HepG2 (cell line): Measurements from ENCODE around the gene ZDHHC8. TPM values are rescaled to one million over a fixed set of nuclear protein-coding genes. Genes with fewer than 3 reads are reported as not detected.

ENCODE experiments used
- ATAC-seq: fragments of 200-7000 bp; cut with Tn5 transposase; 3 replicates; pipeline ENCODE4 v1.9.1; 2020; ENCODE audit warnings: mild to moderate bottlenecking, moderate library complexity
- BruUV-seq: library from RNA; stranded (reverse); fragments of 400-500 nt; replicated peaks from 2 replicates; lab custom pipeline; 2021; lab: Mats Ljungman, UMichigan
- CTCF ChIA-PET: fragments of 300-600 bp; formaldehyde crosslinking; extraction: SDS; loops from one replicate; lab custom pipeline; 2021; ENCODE audit warnings: low total read pairs, inconsistent platforms, low intra/inter-chr PET ratio; lab: Yijun Ruan, JAX
- POLR2A ChIA-PET: fragments of 350-600 bp; sonication (Branson Sonifier 250); formaldehyde crosslinking; loops from one replicate; lab custom pipeline; 2020; ENCODE audit warnings: antibody characterized with exemption, inconsistent platforms; lab: Yijun Ruan, JAX
- DNase-seq: peaks from one replicate; pipeline ENCODE4 v3.0.0-alpha.2; 2015; ENCODE audit warnings: low spot score
- FAIRE-seq: peaks from 3 replicates; lab custom pipeline; 2011; peaks lifted over from hg19 to GRCh38; lab: Jason Lieb, UNC
- H2AFZ ChIP-seq: one replicate; pipeline ENCODE4 v1.6.1; 2011; ENCODE audit warnings: low read length, inconsistent platforms
- H3K27ac ChIP-seq: fragments of 300-600 bp; 3 replicates; pipeline ENCODE4 v1.8.0; 2011; ENCODE audit warnings: mixed run types, mild to moderate bottlenecking, mixed read lengths, low read length, inconsistent platforms; ENCODE audit not compliant: insufficient read depth; ENCODE audit errors: extremely low read length
- H3K27me3 ChIP-seq, 2 experiments: fragments of 200-600 bp in 1 of 2; 2 replicates in 1 of 2; 3 replicates in 1 of 2; pipeline versions ENCODE4 v1.6.0 to v1.8.0; 2011; ENCODE audit warnings: low read length in 2 of 2, mild to moderate bottlenecking in 2 of 2, moderate library complexity in 2 of 2, inconsistent platforms in 1 of 2; ENCODE audit not compliant: insufficient read depth in 2 of 2, control insufficient read depth in 1 of 2
- H3K36me3 ChIP-seq, 2 experiments: fragments of 200-600 bp in 1 of 2; replicated peaks in 1 of 2; 2 replicates in 1 of 2; 3 replicates in 1 of 2; pipeline versions ENCODE4 v1.5.1 to v1.8.0; 2011; ENCODE audit warnings: low read length in 2 of 2, inconsistent platforms in 1 of 2; ENCODE audit not compliant: insufficient read depth in 2 of 2, control insufficient read depth in 1 of 2
- H3K4me1 ChIP-seq: 2 replicates; pipeline ENCODE4 v1.5.1; 2012; ENCODE audit warnings: low read length, inconsistent platforms; ENCODE audit not compliant: insufficient read depth
- H3K4me2 ChIP-seq: 2 replicates; pipeline ENCODE4 v1.6.0; 2011; ENCODE audit warnings: low read depth, low read length, inconsistent platforms
- H3K4me3 ChIP-seq, 3 experiments: fragments of 200-600 bp in 1 of 3; sonication (generic), shearing (Covaris generic) in 1 of 3; replicated peaks in 1 of 3; 2 replicates each; pipeline ENCODE4 v1.5.1; 2011 to 2016; ENCODE audit warnings: low read length in 3 of 3, inconsistent platforms in 2 of 3, low read depth in 2 of 3, mild to moderate bottlenecking in 2 of 3, control low read depth in 1 of 3, mixed read lengths in 1 of 3; ENCODE audit not compliant: insufficient read depth in 1 of 3
- H3K79me2 ChIP-seq: one replicate; pipeline ENCODE4 v1.6.1; 2011; ENCODE audit warnings: low read length, inconsistent platforms; ENCODE audit not compliant: insufficient read depth
- H3K9ac ChIP-seq: 2 replicates; pipeline ENCODE4 v1.6.0; 2011; ENCODE audit warnings: mild to moderate bottlenecking, low read depth, low read length, inconsistent platforms; ENCODE audit not compliant: insufficient read depth
- H3K9me3 ChIP-seq: 2 replicates; pipeline ENCODE4 v1.5.1; 2012; ENCODE audit warnings: mild to moderate bottlenecking, low read length
- H4K20me1 ChIP-seq: 2 replicates; pipeline ENCODE4 v1.6.0; 2011; ENCODE audit warnings: inconsistent platforms, mild to moderate bottlenecking, low read length, moderate library complexity; ENCODE audit not compliant: insufficient read depth
- HNRNPH1 ChIP-seq: fragments of 200-400 bp; formaldehyde crosslinking; optimal IDR thresholded peaks from 2 replicates; pipeline ENCODE3; 2017; ENCODE audit warnings: mild to moderate bottlenecking, low read depth, low read length
- HOXA7 ChIP-seq: sonication (generic); formaldehyde crosslinking; IDR thresholded peaks from 2 replicates; pipeline ENCODE4 v1.8.1; 2022; ENCODE audit warnings: mild to moderate bottlenecking, missing genetic modification reagents, moderate library complexity
- MTF2 ChIP-seq: sonication (generic); formaldehyde crosslinking; IDR thresholded peaks from 2 replicates; pipeline ENCODE4 v1.5.0; 2020; ENCODE audit warnings: missing genetic modification reagents, borderline replicate concordance
- RFX5 ChIP-seq: IDR thresholded peaks from 2 replicates; pipeline ENCODE4 v1.6.1; 2011; ENCODE audit warnings: low read depth, low read length, improper control_type of control experiment
- THAP11 ChIP-seq: IDR thresholded peaks from 2 replicates; pipeline ENCODE4 v1.6.1; 2016; ENCODE audit warnings: missing biosample characterization, missing genetic modification reagents
- ZBTB8A ChIP-seq: sonication (generic); formaldehyde crosslinking; IDR thresholded peaks from 2 replicates; pipeline ENCODE4 v1.4.0; 2020; ENCODE audit warnings: mild to moderate bottlenecking, low read depth, missing genetic modification reagents, borderline replicate concordance
- ZNF34 ChIP-seq: sonication (generic); formaldehyde crosslinking; IDR thresholded peaks from 2 replicates; pipeline ENCODE4 v1.4.0; 2020; ENCODE audit warnings: mild to moderate bottlenecking, missing genetic modification reagents, borderline replicate concordance
- ZSCAN12 ChIP-seq: sonication (generic); formaldehyde crosslinking; IDR thresholded peaks from 2 replicates; pipeline ENCODE4 v1.9.0; 2021; ENCODE audit warnings: mild to moderate bottlenecking, missing genetic modification reagents
- WGBS: methylation state at CpG from one replicate; pipeline ENCODE4 v1.1.6; 2017; ENCODE audit warnings: low lambda C conversion rate; 5-methylcytosine and 5-hydroxymethylcytosine counted together
- in situ Hi-C: cut with HindIII; loops from 2 replicates; pipeline ENCODE4 v1.10.0; 2017; ENCODE audit warnings: low pct_unique_long_range_greater_than_20kb; ENCODE audit not compliant: extremely low pct_ligation_motif_present
- intact Hi-C: fragments of 100-400 bp; cut with micrococcal nuclease; formaldehyde crosslinking; loops from one replicate; pipeline ENCODE4 v1.10.0; 2022; ENCODE audit not compliant: unreplicated experiment
- polyA plus RNA-seq, 8 experiments: library from polyadenylated mRNA; depleted of rRNA in 3 of 8; stranded (reverse) in 7 of 8; unstranded in 1 of 8; fragments of >200 nt; fragmentation: Illumina TruSeq in 4 of 8; extraction: Trizol in 4 of 8; gene quantifications; 2 replicates each; pipeline versions ENCODE4 v1.2.1 to v1.2.3, GENCODE V29; 2011 to 2016; ENCODE audit warnings: low read depth in 4 of 8, missing spikeins in 1 of 8, mixed read lengths in 1 of 8; ENCODE audit not compliant: insufficient read depth in 1 of 8
- total RNA-seq, 5 experiments: library from RNA; depleted of rRNA; stranded (reverse); fragments of >200 nt; fragmentation: Illumina TruSeq; extraction: Trizol; gene quantifications; 2 replicates each; pipeline ENCODE4 v1.2.3, GENCODE V29; 2016; ENCODE audit warnings: low read depth in 1 of 5
- TF ChIP-seq, protein P1 (sequence below): sonication (generic); formaldehyde crosslinking; IDR thresholded peaks from 2 replicates; pipeline ENCODE4 v1.8.1; 2023; ENCODE audit warnings: mild to moderate bottlenecking, inconsistent platforms, moderate library complexity, missing genetic modification reagents, borderline replicate concordance
- TF ChIP-seq, protein P2 (sequence below): sonication (generic); formaldehyde crosslinking; IDR thresholded peaks from 2 replicates; pipeline ENCODE4 v1.4.0; 2020; ENCODE audit warnings: missing genetic modification reagents, mild to moderate bottlenecking, borderline replicate concordance
- TF ChIP-seq, protein P3 (sequence below): sonication (generic); formaldehyde crosslinking; IDR thresholded peaks from 2 replicates; pipeline ENCODE4 v1.5.1; 2020; ENCODE audit warnings: mild to moderate bottlenecking, missing genetic modification reagents, borderline replicate concordance
- TF ChIP-seq, protein P4 (sequence below): sonication (generic); formaldehyde crosslinking; IDR thresholded peaks from 2 replicates; pipeline ENCODE4 v1.4.0; 2020; ENCODE audit warnings: missing genetic modification reagents
- TF ChIP-seq, protein P5 (sequence below): sonication (generic); formaldehyde crosslinking; IDR thresholded peaks from 2 replicates; pipeline ENCODE4 v1.4.0; 2020; ENCODE audit warnings: missing genetic modification reagents; ENCODE audit errors: not compliant biosample characterization
- TF ChIP-seq, protein P6 (sequence below): sonication (generic); formaldehyde crosslinking; IDR thresholded peaks from 2 replicates; pipeline ENCODE4 v1.5.0; 2020; ENCODE audit warnings: missing genetic modification reagents
- TF ChIP-seq, protein P7 (sequence below): IDR thresholded peaks from 2 replicates; pipeline ENCODE4 v1.6.1; 2016; ENCODE audit warnings: low read depth, control low read depth

Gene ZDHHC8
- total and polyA plus RNA-seq, 2 of the 13 experiments (the other 11 are each of a cell fraction or from before 2014, with no cell fraction given) = 7.5 to 21.3 TPM

DNA sequence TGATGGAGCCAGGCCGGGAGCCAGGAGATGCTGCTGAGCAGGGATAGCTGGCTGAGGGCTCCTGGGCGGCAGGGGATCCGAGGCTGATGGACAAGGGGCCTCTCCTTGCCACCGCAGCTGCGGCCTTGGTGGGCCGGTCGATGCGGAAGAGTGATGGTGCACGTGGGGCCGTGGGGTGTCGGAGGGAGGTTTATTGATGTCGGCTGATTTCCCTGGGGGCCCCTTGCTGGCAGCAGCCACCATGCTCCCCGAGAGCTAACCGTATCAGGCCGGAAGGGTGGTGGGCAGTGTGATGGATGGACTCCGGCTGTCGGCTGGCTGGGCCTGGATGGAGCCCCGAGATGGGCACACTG is 50.3 kb downstream of the ZDHHC8 start:
- no peak overlapping the region for H3K4me3 ChIP-seq
- POLR2A ChIA-PET = no interaction called here
- BruUV-seq = no TSS peak
- in situ Hi-C loops = no loop called here
- no peaks in the 10 kb centered on the region for H3K4me1 ChIP-seq
- no peak overlapping the region for H3K27ac ChIP-seq
- no peak overlapping the region for H3K9ac ChIP-seq
- no peak overlapping the region for H3K4me2 ChIP-seq
- TF ChIP-seq ZNF34 (CRISPR knock-in tag) = no peak
- no peak for TF ChIP-seq HOXA7 (CRISPR knock-in tag)
- TF ChIP-seq, protein P1, sequence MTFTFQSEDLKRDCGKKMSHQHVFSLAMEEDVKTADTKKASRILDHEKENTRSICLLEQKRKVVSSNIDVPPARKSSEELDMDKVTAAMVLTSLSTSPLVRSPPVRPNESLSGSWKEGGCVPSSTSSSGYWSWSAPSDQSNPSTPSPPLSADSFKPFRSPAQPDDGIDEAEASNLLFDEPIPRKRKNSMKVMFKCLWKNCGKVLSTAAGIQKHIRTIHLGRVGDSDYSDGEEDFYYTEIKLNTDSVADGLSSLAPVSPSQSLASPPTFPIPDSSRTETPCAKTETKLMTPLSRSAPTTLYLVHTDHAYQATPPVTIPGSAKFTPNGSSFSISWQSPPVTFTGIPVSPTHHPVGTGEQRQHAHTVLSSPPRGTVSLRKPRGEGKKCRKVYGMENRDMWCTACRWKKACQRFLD = no peak
- TF ChIP-seq, protein P2, sequence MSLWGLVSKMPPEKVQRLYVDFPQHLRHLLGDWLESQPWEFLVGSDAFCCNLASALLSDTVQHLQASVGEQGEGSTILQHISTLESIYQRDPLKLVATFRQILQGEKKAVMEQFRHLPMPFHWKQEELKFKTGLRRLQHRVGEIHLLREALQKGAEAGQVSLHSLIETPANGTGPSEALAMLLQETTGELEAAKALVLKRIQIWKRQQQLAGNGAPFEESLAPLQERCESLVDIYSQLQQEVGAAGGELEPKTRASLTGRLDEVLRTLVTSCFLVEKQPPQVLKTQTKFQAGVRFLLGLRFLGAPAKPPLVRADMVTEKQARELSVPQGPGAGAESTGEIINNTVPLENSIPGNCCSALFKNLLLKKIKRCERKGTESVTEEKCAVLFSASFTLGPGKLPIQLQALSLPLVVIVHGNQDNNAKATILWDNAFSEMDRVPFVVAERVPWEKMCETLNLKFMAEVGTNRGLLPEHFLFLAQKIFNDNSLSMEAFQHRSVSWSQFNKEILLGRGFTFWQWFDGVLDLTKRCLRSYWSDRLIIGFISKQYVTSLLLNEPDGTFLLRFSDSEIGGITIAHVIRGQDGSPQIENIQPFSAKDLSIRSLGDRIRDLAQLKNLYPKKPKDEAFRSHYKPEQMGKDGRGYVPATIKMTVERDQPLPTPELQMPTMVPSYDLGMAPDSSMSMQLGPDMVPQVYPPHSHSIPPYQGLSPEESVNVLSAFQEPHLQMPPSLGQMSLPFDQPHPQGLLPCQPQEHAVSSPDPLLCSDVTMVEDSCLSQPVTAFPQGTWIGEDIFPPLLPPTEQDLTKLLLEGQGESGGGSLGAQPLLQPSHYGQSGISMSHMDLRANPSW (CRISPR knock-in tag) = no peak
- no peak for TF ChIP-seq ZSCAN12
- TF ChIP-seq, protein P3, sequence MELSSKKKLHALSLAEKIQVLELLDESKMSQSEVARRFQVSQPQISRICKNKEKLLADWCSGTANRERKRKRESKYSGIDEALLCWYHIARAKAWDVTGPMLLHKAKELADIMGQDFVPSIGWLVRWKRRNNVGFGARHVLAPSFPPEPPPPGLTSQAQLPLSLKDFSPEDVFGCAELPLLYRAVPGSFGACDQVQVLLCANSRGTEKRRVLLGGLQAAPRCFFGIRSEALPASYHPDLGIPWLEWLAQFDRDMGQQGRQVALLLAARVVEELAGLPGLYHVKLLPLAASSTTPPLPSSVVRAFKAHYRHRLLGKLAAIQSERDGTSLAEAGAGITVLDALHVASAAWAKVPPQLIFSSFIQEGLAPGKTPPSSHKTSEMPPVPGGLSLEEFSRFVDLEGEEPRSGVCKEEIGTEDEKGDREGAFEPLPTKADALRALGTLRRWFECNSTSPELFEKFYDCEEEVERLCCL = no peak
- TF ChIP-seq, protein P4, sequence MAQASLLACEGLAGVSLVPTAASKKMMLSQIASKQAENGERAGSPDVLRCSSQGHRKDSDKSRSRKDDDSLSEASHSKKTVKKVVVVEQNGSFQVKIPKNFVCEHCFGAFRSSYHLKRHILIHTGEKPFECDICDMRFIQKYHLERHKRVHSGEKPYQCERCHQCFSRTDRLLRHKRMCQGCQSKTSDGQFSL (CRISPR knock-in tag) = no peak
- TF ChIP-seq, protein P5, sequence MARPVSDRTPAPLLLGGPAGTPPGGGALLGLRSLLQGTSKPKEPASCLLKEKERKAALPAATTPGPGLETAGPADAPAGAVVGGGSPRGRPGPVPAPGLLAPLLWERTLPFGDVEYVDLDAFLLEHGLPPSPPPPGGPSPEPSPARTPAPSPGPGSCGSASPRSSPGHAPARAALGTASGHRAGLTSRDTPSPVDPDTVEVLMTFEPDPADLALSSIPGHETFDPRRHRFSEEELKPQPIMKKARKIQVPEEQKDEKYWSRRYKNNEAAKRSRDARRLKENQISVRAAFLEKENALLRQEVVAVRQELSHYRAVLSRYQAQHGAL = no peak
- TF ChIP-seq, protein P6, sequence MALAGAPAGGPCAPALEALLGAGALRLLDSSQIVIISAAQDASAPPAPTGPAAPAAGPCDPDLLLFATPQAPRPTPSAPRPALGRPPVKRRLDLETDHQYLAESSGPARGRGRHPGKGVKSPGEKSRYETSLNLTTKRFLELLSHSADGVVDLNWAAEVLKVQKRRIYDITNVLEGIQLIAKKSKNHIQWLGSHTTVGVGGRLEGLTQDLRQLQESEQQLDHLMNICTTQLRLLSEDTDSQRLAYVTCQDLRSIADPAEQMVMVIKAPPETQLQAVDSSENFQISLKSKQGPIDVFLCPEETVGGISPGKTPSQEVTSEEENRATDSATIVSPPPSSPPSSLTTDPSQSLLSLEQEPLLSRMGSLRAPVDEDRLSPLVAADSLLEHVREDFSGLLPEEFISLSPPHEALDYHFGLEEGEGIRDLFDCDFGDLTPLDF (CRISPR knock-in tag) = no peak
- TF ChIP-seq MTF2 (CRISPR knock-in tag) = no peak
- TF ChIP-seq ZBTB8A (CRISPR knock-in tag) = no peak
- TF ChIP-seq, protein P7, sequence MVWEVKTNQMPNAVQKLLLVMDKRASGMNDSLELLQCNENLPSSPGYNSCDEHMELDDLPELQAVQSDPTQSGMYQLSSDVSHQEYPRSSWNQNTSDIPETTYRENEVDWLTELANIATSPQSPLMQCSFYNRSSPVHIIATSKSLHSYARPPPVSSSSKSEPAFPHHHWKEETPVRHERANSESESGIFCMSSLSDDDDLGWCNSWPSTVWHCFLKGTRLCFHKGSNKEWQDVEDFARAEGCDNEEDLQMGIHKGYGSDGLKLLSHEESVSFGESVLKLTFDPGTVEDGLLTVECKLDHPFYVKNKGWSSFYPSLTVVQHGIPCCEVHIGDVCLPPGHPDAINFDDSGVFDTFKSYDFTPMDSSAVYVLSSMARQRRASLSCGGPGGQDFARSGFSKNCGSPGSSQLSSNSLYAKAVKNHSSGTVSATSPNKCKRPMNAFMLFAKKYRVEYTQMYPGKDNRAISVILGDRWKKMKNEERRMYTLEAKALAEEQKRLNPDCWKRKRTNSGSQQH (CRISPR knock-in tag) = no peak
- no peak for TF ChIP-seq RFX5
- no peak for TF ChIP-seq HNRNPH1
- no peak for TF ChIP-seq THAP11 (CRISPR knock-in tag)
- no peaks in the 10 kb centered on the region for H3K79me2 ChIP-seq
- H2AFZ ChIP-seq = no peak overlapping the region
- CTCF ChIA-PET = no interaction called here
- no peaks in the 10 kb centered on the region for H3K9me3 ChIP-seq
- H4K20me1 ChIP-seq = 0 out of 2 replicates have a peak, but pooled peaks cover 3% of the 10 kb centered on the region
- H3K36me3 ChIP-seq = no peaks in the 10 kb centered on the region
- peaks cover 23 to 76% of the 10 kb centered on the region in 2 experiments; a peak in 4 of 5 replicates for H3K27me3 ChIP-seq
- no peak for FAIRE-seq
- no peak for ATAC-seq
- 44% methylated on average over 13 of the region's 18 CpGs for WGBS
- DNase-seq = no peak
- intact Hi-C loops = no loop called here
